Stimulated activated CD4-positive, alpha-beta T cell treated with anti-CD3 and anti-CD28 coated beads, Interleukin-12 subunit alpha, Interleukin-12 subunit beta, amount 100 ng/mL, for 48 hours (primary cell): Measurements from ENCODE around the gene PCNT.

Source experiments
- DNase-seq, 3 donors: peaks; one replicate each; pipeline ENCODE4 v3.0.0-alpha.2; 2020; ENCODE audit warnings: low read depth in 2 of 3, low spot score in 1 of 3

PCNT gene

DNA sequence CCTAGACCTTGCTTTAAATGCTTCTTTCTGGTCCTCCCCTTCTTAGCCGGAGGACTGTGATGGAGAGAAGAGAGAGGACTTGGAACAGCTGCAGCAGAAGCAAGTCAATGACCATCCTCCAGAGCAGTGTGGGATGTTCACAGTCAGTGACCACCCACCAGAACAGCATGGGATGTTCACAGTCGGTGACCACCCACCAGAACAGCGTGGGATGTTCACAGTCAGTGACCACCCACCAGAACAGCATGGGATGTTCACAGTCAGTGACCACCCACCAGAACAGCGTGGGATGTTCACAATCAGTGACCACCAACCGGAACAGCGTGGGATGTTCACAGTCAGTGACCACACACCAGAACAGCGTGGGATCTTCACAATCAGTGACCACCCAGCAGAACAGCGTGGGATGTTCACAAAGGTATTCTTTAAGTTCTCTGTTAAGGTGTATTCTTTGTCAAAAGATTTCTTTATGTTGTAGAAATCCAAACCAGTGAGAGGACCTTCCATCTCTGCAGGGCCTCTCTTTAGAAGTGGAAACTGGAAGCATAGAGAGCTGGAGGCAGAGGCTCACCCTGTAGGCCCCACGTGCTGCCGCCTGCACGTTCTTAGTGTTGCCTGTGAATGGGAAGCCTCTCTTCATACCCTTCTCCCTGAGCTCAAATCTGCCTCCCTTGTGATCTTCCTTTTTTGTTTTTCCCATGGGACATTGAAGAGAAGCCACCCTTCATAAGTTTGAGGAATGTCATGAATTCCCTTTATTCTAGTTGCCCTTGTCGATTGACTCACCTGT lies 10.6 kb downstream of the PCNT start:
- DNase-seq, result no peak

DNA sequence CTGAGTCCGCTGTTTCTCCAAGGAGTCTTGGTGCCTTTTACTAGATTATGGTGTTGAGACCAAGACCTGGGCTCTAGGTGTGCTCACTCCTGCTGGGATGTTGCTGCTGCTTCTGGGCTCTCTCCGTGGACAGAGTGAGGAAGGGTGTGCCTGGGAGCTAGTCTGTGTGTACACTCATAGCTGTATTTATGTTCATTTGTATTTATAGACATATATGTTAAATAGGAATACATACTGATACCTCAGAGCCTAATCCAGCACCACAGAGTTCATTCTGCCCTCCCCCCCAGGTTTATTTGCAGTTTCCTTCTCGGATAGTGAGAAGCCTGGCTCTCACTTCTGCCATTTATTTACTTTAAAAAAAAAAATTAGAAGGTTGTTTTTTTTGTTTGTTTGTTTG lies 12.6 kb downstream of the PCNT start:
- no peak for DNase-seq

DNA sequence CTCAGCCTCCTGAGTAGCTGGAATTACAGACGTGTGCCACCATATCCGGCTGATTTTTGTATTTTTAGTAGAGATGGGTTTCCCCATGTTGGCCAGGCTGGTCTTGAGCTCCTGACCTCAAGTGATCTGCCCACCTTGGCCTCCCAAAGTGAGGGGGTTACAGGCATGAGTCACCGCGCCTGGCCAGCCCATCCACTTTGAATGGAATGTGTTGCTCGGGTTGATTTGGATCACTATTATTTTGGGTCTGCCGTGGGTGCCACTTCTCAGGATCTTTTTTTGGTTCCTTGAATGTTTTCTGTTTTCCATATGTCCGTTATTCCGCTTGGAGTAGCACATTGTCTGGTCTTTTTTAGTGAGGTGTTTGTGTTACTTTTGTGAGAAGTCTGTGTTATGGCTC lies 17.0 kb downstream of the PCNT start:
- no peak for DNase-seq

DNA sequence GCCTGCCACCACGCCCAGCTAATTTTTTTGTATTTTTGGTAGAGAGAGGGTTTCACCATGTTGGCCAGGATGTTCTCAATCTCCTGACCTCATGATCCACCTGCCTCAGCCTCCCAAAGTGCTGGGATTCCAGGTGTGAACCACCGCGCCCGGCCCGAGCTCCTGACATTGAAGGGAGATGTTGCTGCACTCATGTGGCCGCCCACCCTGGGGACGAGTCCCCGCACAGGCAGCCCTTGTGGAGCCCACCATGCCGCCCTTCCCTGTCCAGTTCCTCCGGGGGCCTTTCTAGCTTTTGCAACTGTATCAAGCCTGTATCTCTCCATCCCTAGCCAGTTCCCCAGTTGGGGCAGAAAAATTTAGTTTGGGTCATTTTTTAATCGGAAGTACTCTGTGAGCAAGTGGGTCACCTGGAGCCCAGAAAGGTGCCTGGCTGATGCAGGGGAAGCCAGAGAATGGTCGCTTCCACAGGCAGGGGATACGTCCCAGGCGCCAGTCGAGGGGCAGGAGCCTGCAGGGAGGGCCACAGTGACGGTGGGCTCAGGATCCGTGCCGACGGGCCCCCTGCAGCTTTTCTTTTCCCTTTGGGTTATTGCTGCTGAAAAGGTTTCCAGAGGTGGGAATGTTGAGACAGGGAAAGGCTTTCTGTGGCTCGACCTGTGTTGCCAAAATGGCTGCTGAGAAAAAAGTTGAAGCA lies 20.4 kb downstream of the PCNT start:
- no peak for DNase-seq

- DNase-seq, result no peak
Measured at GRCh38 chr21:46345861-46346260, 21.9 kb downstream of the PCNT start.

DNA sequence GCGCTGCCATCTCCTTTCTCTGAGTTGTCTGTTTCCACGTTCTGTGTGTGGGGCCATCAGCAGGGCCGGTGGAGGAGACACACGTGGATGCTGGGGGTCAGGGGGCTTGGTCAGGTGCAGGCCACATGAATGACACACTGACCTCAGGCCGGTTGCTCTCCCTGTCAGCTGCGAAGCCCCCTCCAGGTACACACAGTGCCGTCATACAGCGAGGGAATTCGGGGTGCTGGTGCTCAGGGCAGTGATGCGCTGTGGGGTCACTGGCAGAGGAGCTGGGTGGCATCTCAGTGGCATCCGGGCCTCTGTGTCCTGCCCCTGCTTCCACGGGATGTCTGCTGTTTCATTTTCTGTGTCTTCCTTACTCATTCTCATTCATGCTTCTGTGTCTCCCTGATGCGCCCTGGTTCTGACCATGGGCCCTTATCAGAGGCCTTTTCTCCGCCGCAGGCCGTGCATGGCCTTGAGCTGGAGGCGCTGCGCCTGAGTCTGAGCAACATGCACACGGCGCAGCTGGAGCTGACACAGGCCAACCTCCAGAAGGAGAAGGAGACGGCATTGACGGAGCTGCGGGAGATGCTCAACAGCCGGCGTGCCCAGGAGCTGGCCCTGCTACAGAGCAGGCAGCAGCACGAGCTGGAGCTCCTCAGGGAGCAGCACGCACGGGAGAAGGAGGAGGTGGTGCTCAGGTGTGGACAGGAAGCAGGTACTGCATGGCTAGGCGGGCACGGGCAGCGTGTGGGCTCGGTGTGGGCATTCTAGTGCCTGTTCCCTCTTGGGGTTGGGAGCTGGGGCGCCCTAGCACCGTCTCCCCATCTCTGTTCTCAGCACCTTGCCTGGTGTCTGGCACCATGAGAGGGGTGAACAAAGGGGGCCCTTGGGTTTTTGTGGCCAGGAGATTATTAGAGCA lies 22.6 kb downstream of the PCNT start:
- DNase-seq, result no peak

DNA sequence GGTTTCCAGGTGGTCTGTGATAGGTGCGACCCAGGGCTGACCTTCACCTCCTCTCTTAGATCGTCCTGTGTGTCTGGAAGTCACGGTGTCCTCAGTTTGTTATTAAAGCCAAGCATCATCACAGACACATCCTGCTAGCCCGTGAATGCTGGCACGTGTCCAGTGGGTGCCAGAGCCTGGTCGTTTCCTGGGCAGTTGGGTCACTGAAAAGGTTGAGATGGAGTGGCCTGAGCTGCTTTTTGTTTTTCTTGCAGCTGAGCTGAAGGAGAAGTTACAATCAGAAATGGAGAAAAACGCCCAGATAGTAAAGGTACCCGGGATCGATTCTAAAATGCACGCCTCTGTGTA lies 23.2 kb downstream of the PCNT start:
- no peak for DNase-seq

DNA sequence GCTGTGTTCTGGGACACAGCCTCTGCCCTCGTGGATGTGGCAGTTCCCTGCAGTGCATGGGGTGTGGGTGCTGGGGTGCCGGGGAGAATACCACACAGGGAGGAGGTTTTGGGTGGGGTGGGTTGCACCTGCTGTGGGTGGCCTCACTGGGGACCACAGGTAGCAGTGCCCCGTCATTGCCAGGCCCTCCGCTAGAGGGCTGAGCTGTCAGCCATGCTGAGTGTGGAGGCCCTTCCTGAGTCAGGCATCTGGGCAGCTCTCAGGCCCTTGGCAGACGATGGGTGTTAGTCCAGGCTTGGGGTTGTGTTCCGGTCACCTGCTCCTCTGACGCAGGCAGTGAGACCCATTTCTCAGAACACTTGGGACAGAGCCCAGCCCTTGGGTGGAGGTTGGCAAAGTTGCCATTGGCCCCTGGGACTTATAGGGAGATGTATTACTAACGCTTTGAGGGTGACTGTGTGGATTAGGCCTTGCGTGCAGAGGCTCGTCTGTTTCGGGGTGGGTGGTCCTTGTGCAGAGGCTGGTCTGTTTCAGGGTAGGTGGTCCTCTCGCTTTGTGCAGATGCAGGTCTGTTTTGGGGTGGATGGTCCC lies 23.9 kb downstream of the PCNT start:
- DNase-seq, result no peak

DNA sequence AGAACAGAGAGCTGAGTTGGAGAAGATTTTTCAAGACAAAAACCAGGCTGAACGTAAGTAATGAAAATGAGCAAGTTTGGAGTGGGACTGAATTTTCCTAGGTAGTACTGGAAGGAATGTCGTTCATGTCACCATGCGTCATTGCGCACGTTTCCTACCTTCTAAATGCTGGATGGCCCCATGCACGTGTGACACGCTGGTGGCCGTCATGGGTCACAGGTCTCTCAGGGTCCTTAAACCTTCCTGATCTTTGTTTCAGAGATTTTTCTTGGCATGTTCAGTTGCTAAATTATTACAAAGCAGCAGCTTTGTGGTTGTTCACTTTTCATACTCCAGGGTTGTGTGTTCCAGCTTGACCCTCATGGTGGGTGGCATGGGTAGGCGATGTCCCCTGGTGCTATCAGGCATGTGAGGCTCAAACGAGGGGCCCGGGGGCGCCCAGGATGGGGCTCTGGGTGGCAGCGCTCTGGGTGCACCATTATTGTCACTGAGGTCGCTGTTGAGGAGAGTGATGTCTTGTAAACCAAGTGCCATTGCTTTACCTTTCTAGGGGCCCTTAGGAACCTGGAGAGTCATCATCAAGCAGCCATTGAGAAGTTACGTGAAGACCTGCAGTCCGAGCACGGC lies 25.3 kb downstream of the PCNT start:
- DNase-seq, result no peak

- no peak for DNase-seq
Measured at GRCh38 chr21:46350571-46350970, 26.6 kb downstream of the PCNT start.

GRCh38 chr21:46350981-46351380 lies 27.0 kb downstream of the PCNT start:
- no peak for DNase-seq

DNA sequence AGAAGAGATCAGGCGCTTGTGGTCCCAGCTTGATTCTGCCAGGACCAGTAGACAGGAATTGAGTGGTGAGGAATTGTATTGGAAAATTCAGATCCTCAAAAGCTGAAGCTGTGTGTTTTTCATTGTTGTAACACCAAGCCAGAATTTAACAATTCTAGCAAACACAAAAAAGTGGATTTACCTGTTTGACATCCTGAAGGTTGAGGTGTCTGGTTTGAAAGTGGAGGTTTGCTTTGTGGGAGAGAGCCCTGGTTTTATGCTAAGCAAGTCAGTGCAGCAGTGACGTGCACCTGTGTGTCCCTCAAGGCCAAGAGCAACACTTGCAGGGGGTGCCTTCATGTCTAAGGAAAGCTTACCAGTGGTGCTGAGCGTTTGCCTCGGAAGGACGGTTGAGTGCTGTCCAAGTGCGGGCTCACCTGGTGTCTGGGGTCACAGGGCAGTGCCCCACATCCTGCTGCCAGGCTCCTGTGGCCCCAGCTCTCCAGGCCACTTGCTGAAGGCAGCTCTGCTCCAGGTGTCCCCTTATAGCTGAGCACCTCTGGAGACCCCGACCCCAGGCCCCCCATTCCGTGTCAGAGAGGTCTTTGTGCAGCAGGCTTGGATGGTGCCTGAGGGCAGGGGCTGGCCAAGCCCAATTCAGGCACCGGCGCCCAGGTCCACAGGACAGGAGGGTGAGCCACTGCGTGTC lies 27.7 kb downstream of the PCNT start:
- DNase-seq, result no peak

DNA sequence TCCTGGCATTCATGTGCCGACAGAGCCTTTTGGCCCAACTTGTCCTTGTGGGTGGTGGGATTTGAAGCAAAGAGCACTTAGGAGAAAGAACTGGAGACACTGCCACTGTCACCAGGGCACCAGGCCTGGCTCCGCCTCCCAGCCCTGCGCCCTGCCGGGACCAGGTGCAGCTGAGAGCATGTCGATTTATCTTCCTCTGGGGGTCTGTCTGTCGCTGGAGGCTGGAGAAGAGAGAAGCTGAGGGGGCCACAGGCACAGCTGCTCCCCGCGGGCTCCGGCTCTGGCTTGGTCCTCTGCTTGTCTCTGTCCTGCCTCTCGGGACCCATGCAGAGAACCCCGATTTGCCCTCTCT lies 28.2 kb downstream of the PCNT start:
- DNase-seq, result no peak

- DNase-seq, result no peak
Measured at GRCh38 chr21:46352913-46353312, 29.0 kb downstream of the PCNT start.

DNA sequence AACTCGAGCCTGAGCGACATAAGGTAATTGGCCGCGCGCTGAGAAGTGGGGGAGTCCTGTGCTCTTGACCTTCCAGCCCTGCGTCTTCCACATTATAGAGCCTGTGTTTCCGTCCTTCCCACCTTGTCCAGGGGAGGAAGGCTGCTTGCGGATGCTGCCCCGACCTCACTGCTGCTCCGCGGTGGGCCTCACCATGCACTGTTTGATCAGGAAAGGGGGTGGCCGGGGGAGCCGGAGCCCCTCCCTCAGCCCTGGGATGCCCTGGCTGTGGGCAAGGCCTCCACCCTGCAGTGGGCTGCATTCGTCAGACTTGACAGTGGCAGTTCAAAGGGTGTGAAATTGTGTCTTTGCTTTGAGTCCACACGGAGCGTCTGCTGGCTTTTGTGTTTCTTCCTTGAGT lies 30.1 kb downstream of the PCNT start:
- DNase-seq, result no peak

- DNase-seq, result no peak
Measured at GRCh38 chr21:46354518-46354917, 30.6 kb downstream of the PCNT start.

DNA sequence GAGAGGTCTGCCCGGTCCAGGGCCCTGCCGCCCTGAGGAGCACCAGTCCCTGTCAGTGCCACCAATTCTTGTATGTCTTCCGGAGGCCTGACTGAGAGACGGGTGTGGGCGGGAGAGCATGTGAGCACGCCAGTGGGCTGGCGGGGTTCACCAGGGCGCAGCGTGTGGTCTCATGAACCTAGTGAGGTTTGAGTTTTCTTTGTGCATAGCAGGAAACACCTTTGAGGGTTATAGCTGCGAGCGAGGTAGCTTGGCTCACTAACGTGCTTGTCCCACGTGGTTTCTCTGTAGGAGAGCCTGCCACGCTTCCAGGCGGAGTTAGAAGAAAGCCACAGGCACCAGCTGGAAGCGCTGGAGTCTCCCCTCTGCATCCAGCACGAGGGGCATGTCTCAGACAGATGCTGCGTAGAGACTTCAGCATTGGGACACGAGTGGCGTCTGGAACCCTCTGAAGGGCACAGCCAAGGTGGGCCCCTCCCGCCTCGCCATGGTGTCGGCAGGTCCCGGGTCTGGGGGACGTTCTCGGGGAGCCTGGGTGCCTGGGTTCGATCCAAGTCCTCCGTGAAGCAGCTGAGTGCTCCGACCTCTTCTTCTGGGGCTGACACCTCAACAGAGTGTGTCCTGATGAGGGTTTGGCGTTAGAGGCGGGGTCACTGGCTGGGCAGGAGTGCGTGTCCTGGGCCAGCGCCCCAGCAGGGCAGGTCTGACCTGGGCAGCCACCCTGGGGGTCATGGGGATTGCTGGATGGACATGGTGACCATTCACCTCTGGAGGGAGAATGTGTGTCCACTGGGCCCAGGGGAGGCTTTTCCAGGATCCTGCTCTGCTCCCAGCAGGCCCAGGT lies 31.4 kb downstream of the PCNT start:
- no peak for DNase-seq

- no peak for DNase-seq
Measured at GRCh38 chr21:46356005-46356338, 32.0 kb downstream of the PCNT start.

GRCh38 chr21:46356494-46357334 lies 32.8 kb downstream of the PCNT start:
- no peak for DNase-seq
